ENCODE measurements around the gene CXCL8.

The CXCL8 gene

GRCh38 chr4:73721435-73721834 is 18.9 kb upstream of the CXCL8 start:
- no peak for TF ChIP-seq SIN3A (IDR thresholded peaks at IDR 0.05; ENCODE audit: borderline replicate concordance, insufficient read depth, low read length)
- TF ChIP-seq FOXP2 (optimal IDR thresholded peaks at IDR 0.05; ENCODE audit: borderline replicate concordance, extremely low read depth, extremely low read length, insufficient read depth) = no peak
- no peak for TF ChIP-seq REST (IDR thresholded peaks at IDR 0.05; ENCODE audit: insufficient read depth in 1 of 2, low read depth in 2 of 2, low read length in 2 of 2)
- TF ChIP-seq TAF1 (IDR thresholded peaks at IDR 0.05; ENCODE audit: borderline replicate concordance, insufficient read depth, low read length) = no peak

GRCh38 chr4:73721909-73722308 is 18.5 kb upstream of the CXCL8 start:
- TF ChIP-seq REST (IDR thresholded peaks at IDR 0.05; ENCODE audit: insufficient read depth in 1 of 2, low read depth in 2 of 2, low read length in 2 of 2) (no peak), SIN3A (IDR thresholded peaks at IDR 0.05; ENCODE audit: borderline replicate concordance, insufficient read depth, low read length) (no peak)

- TF ChIP-seq SIN3A (IDR thresholded peaks at IDR 0.05; ENCODE audit: borderline replicate concordance, insufficient read depth, low read length) (no peak), POLR2AphosphoS5 (IDR thresholded peaks at IDR 0.05; ENCODE audit: low read depth, low read length) (no peak), FOXP2 (optimal IDR thresholded peaks at IDR 0.05; ENCODE audit: borderline replicate concordance, extremely low read depth, extremely low read length, insufficient read depth) (no peak), TAF1 (IDR thresholded peaks at IDR 0.05; ENCODE audit: borderline replicate concordance, insufficient read depth, low read length) (no peak), REST (IDR thresholded peaks at IDR 0.05; ENCODE audit: insufficient read depth in 1 of 2, low read depth in 2 of 2, low read length in 2 of 2) (no peak)
Observed at GRCh38 chr4:73723023-73723422, 17.3 kb upstream of the CXCL8 start.

- no peak for TF ChIP-seq FOXP2 (optimal IDR thresholded peaks at IDR 0.05; ENCODE audit: borderline replicate concordance, extremely low read depth, extremely low read length, insufficient read depth)
- TF ChIP-seq POLR2AphosphoS5 (IDR thresholded peaks at IDR 0.05; ENCODE audit: low read depth, low read length) = no peak
- no peak for TF ChIP-seq REST (IDR thresholded peaks at IDR 0.05; ENCODE audit: insufficient read depth in 1 of 2, low read depth in 2 of 2, low read length in 2 of 2)
- TF ChIP-seq TAF1 (IDR thresholded peaks at IDR 0.05; ENCODE audit: borderline replicate concordance, insufficient read depth, low read length) = no peak
- no peak for TF ChIP-seq SIN3A (IDR thresholded peaks at IDR 0.05; ENCODE audit: borderline replicate concordance, insufficient read depth, low read length)
Observed at GRCh38 chr4:73723928-73724327, 16.4 kb upstream of the CXCL8 start.

GRCh38 chr4:73725510-73725909 is 14.9 kb upstream of the CXCL8 start:
- no peak for TF ChIP-seq POLR2AphosphoS5 (IDR thresholded peaks at IDR 0.05; ENCODE audit: low read depth, low read length)
- TF ChIP-seq TAF1 (IDR thresholded peaks at IDR 0.05; ENCODE audit: borderline replicate concordance, insufficient read depth, low read length) = no peak
- no peak for TF ChIP-seq SIN3A (IDR thresholded peaks at IDR 0.05; ENCODE audit: borderline replicate concordance, insufficient read depth, low read length)
- TF ChIP-seq FOXP2 (optimal IDR thresholded peaks at IDR 0.05; ENCODE audit: borderline replicate concordance, extremely low read depth, extremely low read length, insufficient read depth) = no peak
- TF ChIP-seq REST (IDR thresholded peaks at IDR 0.05; ENCODE audit: insufficient read depth in 1 of 2, low read depth in 2 of 2, low read length in 2 of 2) = no peak
